ENCODE data around the gene COQ3. TPM values are rescaled to one million over a fixed set of nuclear protein-coding genes. Genes with fewer than 3 reads are reported as not detected.
A peak's percentile ranks its signal among the peaks of the same experiment; 100 is the strongest.

The COQ3 gene, protein sequence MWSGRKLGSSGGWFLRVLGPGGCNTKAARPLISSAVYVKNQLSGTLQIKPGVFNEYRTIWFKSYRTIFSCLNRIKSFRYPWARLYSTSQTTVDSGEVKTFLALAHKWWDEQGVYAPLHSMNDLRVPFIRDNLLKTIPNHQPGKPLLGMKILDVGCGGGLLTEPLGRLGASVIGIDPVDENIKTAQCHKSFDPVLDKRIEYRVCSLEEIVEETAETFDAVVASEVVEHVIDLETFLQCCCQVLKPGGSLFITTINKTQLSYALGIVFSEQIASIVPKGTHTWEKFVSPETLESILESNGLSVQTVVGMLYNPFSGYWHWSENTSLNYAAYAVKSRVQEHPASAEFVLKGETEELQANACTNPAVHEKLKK
- polyA plus RNA-seq (2011; rRNA removed): 17.2 and 17.3 TPM in 2 replicates
- polyA plus RNA-seq (2012; cell fraction: cytosol; rRNA removed): 7.0 and 7.2 TPM in 2 replicates
- 3.0 and 5.9 TPM in 2 replicates for polyA plus RNA-seq (2012; cell fraction: nucleus; rRNA removed)
- polyA plus RNA-seq (2017; fragmentation: RNase III; extraction: RNeasy Plus Mini Kit Qiagen cat#74134 plus additional on column Dnase treatment): 13.1 to 14.0 TPM (median 13.3 TPM) in 3 replicates
- polyA minus RNA-seq (2011; rRNA and poly(A)+ RNA removed): 3.2 and 3.4 TPM in 2 replicates

DNA sequence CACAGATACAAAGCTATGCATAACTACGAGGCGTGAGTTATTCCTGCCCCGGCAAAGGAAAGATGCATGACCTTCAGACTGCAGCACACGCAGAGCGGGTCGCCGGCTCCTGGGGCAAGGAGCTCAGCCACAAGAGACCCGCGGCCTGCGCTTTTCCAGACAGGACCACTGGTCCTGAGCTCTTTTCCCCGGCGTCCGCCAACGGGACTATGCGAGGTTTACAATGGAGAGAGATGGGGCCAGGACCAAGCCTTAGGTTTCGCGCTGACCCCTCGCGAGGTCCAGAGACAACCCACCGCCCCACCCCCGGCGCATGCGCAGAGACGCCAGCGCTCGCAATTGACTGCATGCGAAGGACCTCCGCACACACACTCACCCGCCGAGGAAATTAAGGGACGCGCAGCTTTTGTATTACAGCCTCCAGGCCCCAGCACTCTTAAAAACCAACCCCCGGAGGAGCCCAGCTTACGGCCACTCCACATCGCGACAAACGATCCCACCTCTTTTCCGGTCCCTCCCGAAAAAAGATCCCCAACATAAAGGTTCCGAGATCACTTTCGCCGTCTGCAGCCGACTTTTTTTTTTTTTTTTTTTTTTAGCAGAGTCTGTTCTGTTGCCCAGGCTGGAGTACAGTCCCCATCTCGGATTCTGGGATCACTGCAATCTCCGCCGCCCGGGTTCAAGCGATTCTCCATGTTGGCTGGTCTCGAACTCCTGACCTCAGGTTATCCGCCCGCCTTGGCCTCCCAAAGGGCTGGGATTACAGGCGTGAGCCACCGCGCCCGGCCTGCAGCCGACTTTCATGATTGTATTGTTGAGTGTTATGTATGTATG, at the start of gene COQ3:
TSS of gene COQ3 (minus strand) at position 498 of the 834 bp plus-strand sequence. CDS start at position 482, 16 bp downstream.
- no peaks in the 10 kb centered on the region for H3K9me3 ChIP-seq

More for the DNA sequence above, at the start of gene COQ3:
- H3K4me2 ChIP-seq: peak within 1 kb of the TSS; percentile 76
- no peak for FAIRE-seq
- DNase-seq (ENCODE audit: low read depth in 1 of 2, low spot score in 1 of 2): peak; percentile 74 to 80
- H3K4me1 ChIP-seq: peaks cover 4% of the 10 kb centered on the region; the same call in 1 of the 3 replicates
- peak; percentile 96 to 97 for ATAC-seq
- peak within 1 kb of the TSS; percentile 83 to 95 for H3K27ac ChIP-seq
- POLR2A ChIA-PET: interaction anchor here (0.6 to 1.7 kb wide), 11 partner anchors 8 to 468 kb away, joined by 3 to 13 read pairs (median 4); partner anchors contain the start of genes CCNC, FAXC and PNISR
- CTCF ChIA-PET: interaction anchor here (1.3 to 1.6 kb wide), 5 partner anchors 13 to 63 kb away, joined by 3 to 5 read pairs (median 4); no protein-coding TSS in a partner anchor
- TF ChIP-seq CHD2 (IDR thresholded peaks at IDR 0.05; ENCODE audit: low read length, partially characterized antibody): peak; percentile 81
- TF ChIP-seq JUN (IDR thresholded peaks at IDR 0.05): peak in 1 of 2 experiments; percentile 40; a peak in 1 of 5 replicates
- peak; percentile 76 for TF ChIP-seq PHF8 (IDR thresholded peaks at IDR 0.05; ENCODE audit: borderline replicate concordance, low read depth)
- TF ChIP-seq, protein P1, sequence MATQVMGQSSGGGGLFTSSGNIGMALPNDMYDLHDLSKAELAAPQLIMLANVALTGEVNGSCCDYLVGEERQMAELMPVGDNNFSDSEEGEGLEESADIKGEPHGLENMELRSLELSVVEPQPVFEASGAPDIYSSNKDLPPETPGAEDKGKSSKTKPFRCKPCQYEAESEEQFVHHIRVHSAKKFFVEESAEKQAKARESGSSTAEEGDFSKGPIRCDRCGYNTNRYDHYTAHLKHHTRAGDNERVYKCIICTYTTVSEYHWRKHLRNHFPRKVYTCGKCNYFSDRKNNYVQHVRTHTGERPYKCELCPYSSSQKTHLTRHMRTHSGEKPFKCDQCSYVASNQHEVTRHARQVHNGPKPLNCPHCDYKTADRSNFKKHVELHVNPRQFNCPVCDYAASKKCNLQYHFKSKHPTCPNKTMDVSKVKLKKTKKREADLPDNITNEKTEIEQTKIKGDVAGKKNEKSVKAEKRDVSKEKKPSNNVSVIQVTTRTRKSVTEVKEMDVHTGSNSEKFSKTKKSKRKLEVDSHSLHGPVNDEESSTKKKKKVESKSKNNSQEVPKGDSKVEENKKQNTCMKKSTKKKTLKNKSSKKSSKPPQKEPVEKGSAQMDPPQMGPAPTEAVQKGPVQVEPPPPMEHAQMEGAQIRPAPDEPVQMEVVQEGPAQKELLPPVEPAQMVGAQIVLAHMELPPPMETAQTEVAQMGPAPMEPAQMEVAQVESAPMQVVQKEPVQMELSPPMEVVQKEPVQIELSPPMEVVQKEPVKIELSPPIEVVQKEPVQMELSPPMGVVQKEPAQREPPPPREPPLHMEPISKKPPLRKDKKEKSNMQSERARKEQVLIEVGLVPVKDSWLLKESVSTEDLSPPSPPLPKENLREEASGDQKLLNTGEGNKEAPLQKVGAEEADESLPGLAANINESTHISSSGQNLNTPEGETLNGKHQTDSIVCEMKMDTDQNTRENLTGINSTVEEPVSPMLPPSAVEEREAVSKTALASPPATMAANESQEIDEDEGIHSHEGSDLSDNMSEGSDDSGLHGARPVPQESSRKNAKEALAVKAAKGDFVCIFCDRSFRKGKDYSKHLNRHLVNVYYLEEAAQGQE (IDR thresholded peaks at IDR 0.05): peak; percentile 68
- no peak for TF ChIP-seq NPAS2 (CRISPR knock-in tag; IDR thresholded peaks at IDR 0.05; ENCODE audit: borderline replicate concordance)
- TF ChIP-seq HEYL (CRISPR knock-in tag; IDR thresholded peaks at IDR 0.05): no peak
- TF ChIP-seq RARB (CRISPR knock-in tag; IDR thresholded peaks at IDR 0.05): no peak
- 0 out of 2 replicates have a peak, but pooled peaks have one; percentile 12 for TF ChIP-seq TFCP2L1 (CRISPR knock-in tag; IDR thresholded peaks at IDR 0.05)
- TF ChIP-seq, protein P2, sequence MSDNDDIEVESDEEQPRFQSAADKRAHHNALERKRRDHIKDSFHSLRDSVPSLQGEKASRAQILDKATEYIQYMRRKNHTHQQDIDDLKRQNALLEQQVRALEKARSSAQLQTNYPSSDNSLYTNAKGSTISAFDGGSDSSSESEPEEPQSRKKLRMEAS (IDR thresholded peaks at IDR 0.05): 0 out of 2 replicates have a peak, but pooled peaks have one; percentile 39
- TF ChIP-seq HES2 (IDR thresholded peaks at IDR 0.05): no peak
- TF ChIP-seq POLR2A (IDR thresholded peaks at IDR 0.05; ENCODE audit: low read length): peak; percentile 43
- TF ChIP-seq CTCF (IDR thresholded peaks at IDR 0.05): no peak
- TF ChIP-seq KDM5A (IDR thresholded peaks at IDR 0.05): peak; percentile 33; the same call in 1 of the 2 replicates
- no peak for TF ChIP-seq ZFP36 (IDR thresholded peaks at IDR 0.05; ENCODE audit: borderline replicate concordance, partially characterized antibody)
- TF ChIP-seq ELK1 (IDR thresholded peaks at IDR 0.05; ENCODE audit: low read depth, low read length): no peak
- TF ChIP-seq ZSCAN20 (CRISPR knock-in tag; IDR thresholded peaks at IDR 0.05): no peak
- no peak for TF ChIP-seq GATA3 (IDR thresholded peaks at IDR 0.05; ENCODE audit: borderline replicate concordance)
- no peak for TF ChIP-seq MAZ (IDR thresholded peaks at IDR 0.05; ENCODE audit: borderline replicate concordance, low read depth, low read length)
- WGBS (ENCODE audit: missing lambda C conversion rate): 4% methylated on average over 31 of the region's 56 CpGs
- H3K4me3 ChIP-seq: peak within 1 kb of the TSS; percentile 59
